Fibroblast of skin of left biceps (primary cell): ENCODE measurements around the gene EXOSC10.

Source experiments
- DNase-seq, 2 experiments: peaks; one replicate each; pipeline ENCODE4 v3.0.0-alpha.2; 2013; ENCODE audit warnings: low read depth in 2 of 2

Gene EXOSC10

GRCh38 chr1:11099310-11100148 is at the start of gene EXOSC10:
Gene EXOSC10, minus strand, starts transcription at chr1:11099869. Its CDS starts 38 bp downstream, at chr1:11099831.
- DNase-seq = peak; percentile 66 to 67

GRCh38 chr1:11147197-11147770 is 47.6 kb upstream of the EXOSC10 start:
- DNase-seq = no peak

GRCh38 chr1:11145741-11146140 is 46.1 kb upstream of the EXOSC10 start:
- no peak for DNase-seq

- no peak for DNase-seq
These were observed 45.0 kb upstream of the EXOSC10 start for GRCh38 chr1:11144570-11145256.

- no peak for DNase-seq
These were observed 44.2 kb upstream of the EXOSC10 start for GRCh38 chr1:11143907-11144306.

GRCh38 chr1:11143401-11143800 is 43.7 kb upstream of the EXOSC10 start:
- DNase-seq = no peak

GRCh38 chr1:11142618-11143391 is 43.1 kb upstream of the EXOSC10 start:
- no peak for DNase-seq

- DNase-seq = peak in 1 of 2 experiments; percentile 15
These were observed 39.3 kb upstream of the EXOSC10 start for GRCh38 chr1:11138952-11139351.

- no peak for DNase-seq
These were observed 38.4 kb upstream of the EXOSC10 start for GRCh38 chr1:11138029-11138428.

GRCh38 chr1:11134898-11135266 is 35.2 kb upstream of the EXOSC10 start:
- no peak for DNase-seq

GRCh38 chr1:11134251-11134897 is 34.7 kb upstream of the EXOSC10 start:
- DNase-seq = no peak

GRCh38 chr1:11132563-11133293 is 33.1 kb upstream of the EXOSC10 start:
- DNase-seq = no peak

GRCh38 chr1:11131816-11132215 is 32.1 kb upstream of the EXOSC10 start:
- DNase-seq = no peak

GRCh38 chr1:11130406-11130805 is 30.7 kb upstream of the EXOSC10 start:
- no peak for DNase-seq

GRCh38 chr1:11129649-11130390 is 30.2 kb upstream of the EXOSC10 start:
- DNase-seq = no peak

- no peak for DNase-seq
These were observed 26.9 kb upstream of the EXOSC10 start for GRCh38 chr1:11126569-11126968.

- no peak for DNase-seq
These were observed 26.3 kb upstream of the EXOSC10 start for GRCh38 chr1:11125931-11126330.

GRCh38 chr1:11124965-11125364 is 25.3 kb upstream of the EXOSC10 start:
- no peak for DNase-seq

GRCh38 chr1:11116318-11116717 is 16.6 kb upstream of the EXOSC10 start:
- DNase-seq = no peak

- DNase-seq = no peak
These were observed 15.3 kb upstream of the EXOSC10 start for GRCh38 chr1:11114966-11115365.
